ENCODE data around the gene FGFR4. TPM values are rescaled to one million over a fixed set of nuclear protein-coding genes. Genes with fewer than 3 reads are reported as not detected.

Gene FGFR4
- 2.4 and 3.6 TPM in 2 replicates for total RNA-seq (2014; rRNA removed; shearing (Covaris generic); ENCODE audit: low replicate concordance)

GRCh38 chr5:177086654-177087397 is at the start of gene FGFR4:
Gene FGFR4 (plus strand): TSS chr5:177086915. CDS start chr5:177089603, 2,688 bp downstream.
- H3K4me3 ChIP-seq (ENCODE audit: low read length) = peak within 1 kb of the TSS; percentile 58
- H3K36me3 ChIP-seq (ENCODE audit: insufficient read depth, low read length) = no peaks in the 10 kb centered on the region
- H3K4me2 ChIP-seq (ENCODE audit: low read depth, low read length, poor library complexity, severe bottlenecking) = peak within 1 kb of the TSS; percentile 60
- H3K9ac ChIP-seq (ENCODE audit: low read length) = peak within 1 kb of the TSS; percentile 43
- no peaks in the 10 kb centered on the region for H3K9me2 ChIP-seq (replicated peaks; ENCODE audit: insufficient read depth, low read length)
- H2AFZ ChIP-seq (ENCODE audit: low read length) = peak within 1 kb of the TSS; percentile 94
- no peaks in the 10 kb centered on the region for H3K9me3 ChIP-seq (ENCODE audit: low read length)
- H3K27ac ChIP-seq (ENCODE audit: low read length) = no peak within 1 kb of the TSS
- H3K4me1 ChIP-seq (ENCODE audit: low read length) = peaks cover 24% of the 10 kb centered on the region
- no peaks in the 10 kb centered on the region for H3K27me3 ChIP-seq (ENCODE audit: low read length)
- H3K79me2 ChIP-seq (ENCODE audit: low read length) = no peaks in the 10 kb centered on the region
- peak; percentile 95 for DNase-seq
- H4K20me1 ChIP-seq (ENCODE audit: insufficient read depth, low read depth, low read length) = no peaks in the 10 kb centered on the region; the same call in 1 of the 2 replicates

GRCh38 chr5:177036921-177037320 is 49.8 kb upstream of the FGFR4 start:
- Histone ChIP-seq H2AFZ (ENCODE audit: low read length) (no peak overlapping the region), H3K9me3 (ENCODE audit: low read length) (no peaks in the 10 kb centered on the region), H3K4me2 (ENCODE audit: low read depth, low read length, poor library complexity, severe bottlenecking) (no peak overlapping the region), H3K27me3 (ENCODE audit: low read length) (no peaks in the 10 kb centered on the region), H3K4me3 (ENCODE audit: low read length) (no peak overlapping the region), H3K4me1 (ENCODE audit: low read length) (peaks cover 4% of the 10 kb centered on the region), H3K36me3 (ENCODE audit: insufficient read depth, low read length) (peaks cover 11% of the 10 kb centered on the region; the same call in 1 of the 2 replicates), H3K27ac (ENCODE audit: low read length) (no peak overlapping the region), H3K9me2 (replicated peaks; ENCODE audit: insufficient read depth, low read length) (no peaks in the 10 kb centered on the region), H3K9ac (ENCODE audit: low read length) (no peak overlapping the region), H3K79me2 (ENCODE audit: low read length) (peaks cover 78% of the 10 kb centered on the region), H4K20me1 (ENCODE audit: insufficient read depth, low read depth, low read length) (no peaks in the 10 kb centered on the region)
- DNase-seq = no peak

- peaks cover 4% of the 10 kb centered on the region for H3K4me1 ChIP-seq (ENCODE audit: low read length)
- no peak overlapping the region for H3K9ac ChIP-seq (ENCODE audit: low read length)
- peaks cover 24% of the 10 kb centered on the region; the same call in 1 of the 2 replicates for H3K36me3 ChIP-seq (ENCODE audit: insufficient read depth, low read length)
- H3K9me3 ChIP-seq (ENCODE audit: low read length) = no peaks in the 10 kb centered on the region
- H3K27ac ChIP-seq (ENCODE audit: low read length) = no peak overlapping the region
- no peaks in the 10 kb centered on the region for H4K20me1 ChIP-seq (ENCODE audit: insufficient read depth, low read depth, low read length)
- no peaks in the 10 kb centered on the region for H3K9me2 ChIP-seq (replicated peaks; ENCODE audit: insufficient read depth, low read length)
- no peak overlapping the region for H3K4me2 ChIP-seq (ENCODE audit: low read depth, low read length, poor library complexity, severe bottlenecking)
- H3K79me2 ChIP-seq (ENCODE audit: low read length) = peaks cover 41% of the 10 kb centered on the region
- no peaks in the 10 kb centered on the region for H3K27me3 ChIP-seq (ENCODE audit: low read length)
- no peak overlapping the region for H3K4me3 ChIP-seq (ENCODE audit: low read length)
- H2AFZ ChIP-seq (ENCODE audit: low read length) = no peak overlapping the region
- DNase-seq = no peak
These were observed 45.8 kb upstream of the FGFR4 start for GRCh38 chr5:177040814-177041420.

GRCh38 chr5:177041936-177042335 is 44.8 kb upstream of the FGFR4 start:
- Histone ChIP-seq H3K4me2 (ENCODE audit: low read depth, low read length, poor library complexity, severe bottlenecking) (no peak overlapping the region), H3K27me3 (ENCODE audit: low read length) (no peaks in the 10 kb centered on the region), H2AFZ (ENCODE audit: low read length) (no peak overlapping the region), H3K27ac (ENCODE audit: low read length) (no peak overlapping the region), H3K4me3 (ENCODE audit: low read length) (no peak overlapping the region), H4K20me1 (ENCODE audit: insufficient read depth, low read depth, low read length) (no peaks in the 10 kb centered on the region), H3K9ac (ENCODE audit: low read length) (no peak overlapping the region), H3K79me2 (ENCODE audit: low read length) (peaks cover 33% of the 10 kb centered on the region), H3K9me3 (ENCODE audit: low read length) (no peaks in the 10 kb centered on the region), H3K9me2 (replicated peaks; ENCODE audit: insufficient read depth, low read length) (no peaks in the 10 kb centered on the region), H3K4me1 (ENCODE audit: low read length) (peaks cover 4% of the 10 kb centered on the region), H3K36me3 (ENCODE audit: insufficient read depth, low read length) (peaks cover 30% of the 10 kb centered on the region; the same call in 1 of the 2 replicates)
- DNase-seq = no peak

GRCh38 chr5:177043114-177043513 is 43.6 kb upstream of the FGFR4 start:
- no peaks in the 10 kb centered on the region for H4K20me1 ChIP-seq (ENCODE audit: insufficient read depth, low read depth, low read length)
- peaks cover 38% of the 10 kb centered on the region; the same call in 1 of the 2 replicates for H3K36me3 ChIP-seq (ENCODE audit: insufficient read depth, low read length)

GRCh38 chr5:177043958-177044357 is 42.8 kb upstream of the FGFR4 start:
- H3K4me1 ChIP-seq (ENCODE audit: low read length) = no peaks in the 10 kb centered on the region
- peaks cover 41% of the 10 kb centered on the region; the same call in 1 of the 2 replicates for H3K36me3 ChIP-seq (ENCODE audit: insufficient read depth, low read length)

More at GRCh38 chr5:177043114-177043513, 43.6 kb upstream of the FGFR4 start:
- no peak overlapping the region for H3K4me3 ChIP-seq (ENCODE audit: low read length)
- no peak overlapping the region for H2AFZ ChIP-seq (ENCODE audit: low read length)
- no peaks in the 10 kb centered on the region for H3K9me2 ChIP-seq (replicated peaks; ENCODE audit: insufficient read depth, low read length)
- H3K4me1 ChIP-seq (ENCODE audit: low read length) = peaks cover 4% of the 10 kb centered on the region
- H3K9ac ChIP-seq (ENCODE audit: low read length) = no peak overlapping the region
- no peaks in the 10 kb centered on the region for H3K27me3 ChIP-seq (ENCODE audit: low read length)
- no peaks in the 10 kb centered on the region for H3K9me3 ChIP-seq (ENCODE audit: low read length)
- no peak overlapping the region for H3K4me2 ChIP-seq (ENCODE audit: low read depth, low read length, poor library complexity, severe bottlenecking)
- DNase-seq = no peak
- no peak overlapping the region for H3K27ac ChIP-seq (ENCODE audit: low read length)
- peaks cover 21% of the 10 kb centered on the region for H3K79me2 ChIP-seq (ENCODE audit: low read length)

GRCh38 chr5:177044641-177045040 is 42.1 kb upstream of the FGFR4 start:
- no peak overlapping the region for H2AFZ ChIP-seq (ENCODE audit: low read length)
- H3K4me3 ChIP-seq (ENCODE audit: low read length) = no peak overlapping the region
- no peaks in the 10 kb centered on the region for H4K20me1 ChIP-seq (ENCODE audit: insufficient read depth, low read depth, low read length)
- no peak for DNase-seq
- peaks cover 41% of the 10 kb centered on the region; the same call in 1 of the 2 replicates for H3K36me3 ChIP-seq (ENCODE audit: insufficient read depth, low read length)
- no peaks in the 10 kb centered on the region for H3K9me3 ChIP-seq (ENCODE audit: low read length)
- no peaks in the 10 kb centered on the region for H3K27me3 ChIP-seq (ENCODE audit: low read length)
- H3K79me2 ChIP-seq (ENCODE audit: low read length) = peaks cover 7% of the 10 kb centered on the region
- no peak overlapping the region for H3K27ac ChIP-seq (ENCODE audit: low read length)
- H3K4me2 ChIP-seq (ENCODE audit: low read depth, low read length, poor library complexity, severe bottlenecking) = no peak overlapping the region
- no peaks in the 10 kb centered on the region for H3K4me1 ChIP-seq (ENCODE audit: low read length)
- no peaks in the 10 kb centered on the region for H3K9me2 ChIP-seq (replicated peaks; ENCODE audit: insufficient read depth, low read length)
- H3K9ac ChIP-seq (ENCODE audit: low read length) = no peak overlapping the region

More at GRCh38 chr5:177043958-177044357, 42.8 kb upstream of the FGFR4 start:
- Histone ChIP-seq H3K4me2 (ENCODE audit: low read depth, low read length, poor library complexity, severe bottlenecking) (no peak overlapping the region), H3K9me2 (replicated peaks; ENCODE audit: insufficient read depth, low read length) (no peaks in the 10 kb centered on the region), H3K9ac (ENCODE audit: low read length) (no peak overlapping the region), H3K9me3 (ENCODE audit: low read length) (no peaks in the 10 kb centered on the region), H3K79me2 (ENCODE audit: low read length) (peaks cover 14% of the 10 kb centered on the region), H4K20me1 (ENCODE audit: insufficient read depth, low read depth, low read length) (no peaks in the 10 kb centered on the region), H3K27me3 (ENCODE audit: low read length) (no peaks in the 10 kb centered on the region), H3K4me3 (ENCODE audit: low read length) (no peak overlapping the region), H3K27ac (ENCODE audit: low read length) (no peak overlapping the region), H2AFZ (ENCODE audit: low read length) (no peak overlapping the region)
- DNase-seq = no peak

GRCh38 chr5:177045631-177046030 is 41.1 kb upstream of the FGFR4 start:
- H3K9me2 ChIP-seq (replicated peaks; ENCODE audit: insufficient read depth, low read length) = no peaks in the 10 kb centered on the region
- H3K79me2 ChIP-seq (ENCODE audit: low read length) = peaks cover 7% of the 10 kb centered on the region
- DNase-seq = no peak
- H4K20me1 ChIP-seq (ENCODE audit: insufficient read depth, low read depth, low read length) = no peaks in the 10 kb centered on the region
- peaks cover 43% of the 10 kb centered on the region; the same call in 1 of the 2 replicates for H3K36me3 ChIP-seq (ENCODE audit: insufficient read depth, low read length)
- no peaks in the 10 kb centered on the region for H3K4me1 ChIP-seq (ENCODE audit: low read length)
- H3K27me3 ChIP-seq (ENCODE audit: low read length) = no peaks in the 10 kb centered on the region
- H3K9ac ChIP-seq (ENCODE audit: low read length) = no peak overlapping the region
- H3K27ac ChIP-seq (ENCODE audit: low read length) = no peak overlapping the region
- H3K4me3 ChIP-seq (ENCODE audit: low read length) = no peak overlapping the region
- no peak overlapping the region for H3K4me2 ChIP-seq (ENCODE audit: low read depth, low read length, poor library complexity, severe bottlenecking)
- no peak overlapping the region for H2AFZ ChIP-seq (ENCODE audit: low read length)
- no peaks in the 10 kb centered on the region for H3K9me3 ChIP-seq (ENCODE audit: low read length)
